ENCODE data around the gene COX7B.
"Not testable (repeated sequence)": the region's sequence is repeated elsewhere in the genome, so short reads cannot be mapped to it uniquely, and the experiment has no call there.

The COX7B gene

GRCh38 chrX:77899081-77899828, at the start of gene COX7B:
TSS of gene COX7B (plus strand) at chrX:77899468. CDS start at chrX:77899554, 86 bp downstream.
- DNase-seq: peak; percentile 89 to 91

GRCh38 chrX:77875372-77875771, 23.9 kb upstream of the COX7B start:
- no peak for DNase-seq

- not testable (repeated sequence) for DNase-seq
Observed at GRCh38 chrX:77881418-77881817, 17.9 kb upstream of the COX7B start.

GRCh38 chrX:77892887-77893286, 6.4 kb upstream of the COX7B start:
- no peak for DNase-seq

GRCh38 chrX:77893713-77894112, 5.6 kb upstream of the COX7B start:
- no peak for DNase-seq

- DNase-seq: peak; percentile 85 to 94
Observed at GRCh38 chrX:77894921-77895886, 4.1 kb upstream of the COX7B start, which contains the start of gene MAGT1. TSS of gene MAGT1 (minus strand) at chrX:77895435. CDS start at chrX:77895410, 25 bp downstream.

GRCh38 chrX:77900688-77901087, 1.4 kb downstream of the COX7B start:
- no peak for DNase-seq

GRCh38 chrX:77901506-77901905, 2.2 kb downstream of the COX7B start:
- no peak for DNase-seq

- peak; percentile 82 to 88 for DNase-seq
Observed at GRCh38 chrX:77910108-77910840, 11.0 kb downstream of the COX7B start, which contains the start of gene ATP7A. TSS of gene ATP7A (plus strand) at chrX:77910693. CDS start at chrX:77971642, 60,949 bp downstream.

GRCh38 chrX:77917294-77917933, 18.1 kb downstream of the COX7B start:
- DNase-seq: no peak

- DNase-seq: no peak
Observed at GRCh38 chrX:77918568-77918967, 19.3 kb downstream of the COX7B start.

GRCh38 chrX:77919370-77919769, 20.1 kb downstream of the COX7B start:
- not testable (repeated sequence) for DNase-seq

GRCh38 chrX:77922787-77923186, 23.5 kb downstream of the COX7B start:
- DNase-seq: no peak

- no peak for DNase-seq
Observed at GRCh38 chrX:77924320-77924859, 25.1 kb downstream of the COX7B start.

- DNase-seq: no peak
Observed at GRCh38 chrX:77925764-77926163, 26.5 kb downstream of the COX7B start.

- no peak for DNase-seq
Observed at GRCh38 chrX:77930581-77930980, 31.3 kb downstream of the COX7B start.

- DNase-seq: no peak
Observed at GRCh38 chrX:77935886-77936285, 36.6 kb downstream of the COX7B start.

GRCh38 chrX:77936299-77936698, 37.0 kb downstream of the COX7B start:
- DNase-seq: no peak

- no peak for DNase-seq
Observed at GRCh38 chrX:77937291-77937690, 38.0 kb downstream of the COX7B start.

GRCh38 chrX:77938083-77938680, 38.9 kb downstream of the COX7B start:
- DNase-seq: no peak

GRCh38 chrX:77945031-77945430, 45.8 kb downstream of the COX7B start:
- DNase-seq: not testable (repeated sequence)

Measured in SHP77 (cell line).